Stimulated activated CD4-positive, alpha-beta T cell treated with anti-CD3 and anti-CD28 coated beads, TNF-alpha, amount 100 ng/mL, for 1 hour (primary cell): Measurements from ENCODE around the gene PLCB1.

Source experiments
- DNase-seq, 3 donors: peaks; one replicate each; pipeline ENCODE4 v3.0.0-alpha.2; 2020; ENCODE audit warnings: low read depth in 3 of 3, low spot score in 1 of 3

Gene PLCB1

GRCh38 chr20:8296536-8296935 is 164.5 kb downstream of the PLCB1 start:
- DNase-seq = no peak

GRCh38 chr20:8298426-8299043 is 166.5 kb downstream of the PLCB1 start:
- DNase-seq = no peak

GRCh38 chr20:8299921-8300320 is 167.9 kb downstream of the PLCB1 start:
- no peak for DNase-seq

- no peak for DNase-seq
Observed at GRCh38 chr20:8301655-8302054, 169.6 kb downstream of the PLCB1 start.

GRCh38 chr20:8303651-8304050 is 171.6 kb downstream of the PLCB1 start:
- no peak for DNase-seq

- no peak for DNase-seq
Observed at GRCh38 chr20:8304124-8304816, 172.2 kb downstream of the PLCB1 start.

- DNase-seq = peak; percentile 23 to 35 (median 31)
Observed at GRCh38 chr20:8305449-8305978, 173.4 kb downstream of the PLCB1 start.

GRCh38 chr20:8306937-8307336 is 174.9 kb downstream of the PLCB1 start:
- no peak for DNase-seq

- no peak for DNase-seq
Observed at GRCh38 chr20:8309634-8310033, 177.6 kb downstream of the PLCB1 start.

- no peak for DNase-seq
Observed at GRCh38 chr20:8310618-8311017, 178.6 kb downstream of the PLCB1 start.

GRCh38 chr20:8313073-8313472 is 181.0 kb downstream of the PLCB1 start:
- DNase-seq = no peak

- DNase-seq = no peak
Observed at GRCh38 chr20:8315639-8316573, 183.8 kb downstream of the PLCB1 start.

GRCh38 chr20:8317448-8317847 is 185.4 kb downstream of the PLCB1 start:
- no peak for DNase-seq

GRCh38 chr20:8318965-8319625 is 187.0 kb downstream of the PLCB1 start:
- no peak for DNase-seq

- DNase-seq = no peak
Observed at GRCh38 chr20:8320306-8320705, 188.2 kb downstream of the PLCB1 start.

- DNase-seq = no peak
Observed at GRCh38 chr20:8321001-8321400, 188.9 kb downstream of the PLCB1 start.

- no peak for DNase-seq
Observed at GRCh38 chr20:8322662-8323217, 190.7 kb downstream of the PLCB1 start.

- DNase-seq = no peak
Observed at GRCh38 chr20:8326191-8326590, 194.1 kb downstream of the PLCB1 start.

- DNase-seq = no peak
Observed at GRCh38 chr20:8326899-8327298, 194.8 kb downstream of the PLCB1 start.

GRCh38 chr20:8328189-8328588 is 196.1 kb downstream of the PLCB1 start:
- DNase-seq = no peak

GRCh38 chr20:8330319-8330784 is 198.3 kb downstream of the PLCB1 start:
- no peak for DNase-seq
